AG04450 (cell line): ENCODE results near the gene SLC27A4. TPM values are rescaled to one million over a fixed set of nuclear protein-coding genes. Genes with fewer than 3 reads are reported as not detected.

Source experiments
- CTCF ChIA-PET: fragments of 300-600, 350-600 bp; formaldehyde crosslinking; extraction: SDS; loops from one replicate; lab custom pipeline; 2022; ENCODE audit warnings: antibody characterized with exemption, inconsistent platforms; lab: Charles Lee
- POLR2A ChIA-PET: fragments of 350-600 bp; formaldehyde crosslinking; extraction: SDS; loops from one replicate; lab custom pipeline; 2021; ENCODE audit warnings: antibody characterized with exemption, inconsistent platforms; lab: Yijun Ruan, JAX
- DNase-seq: peaks from one replicate; pipeline ENCODE4 v3.0.0-alpha.2; 2011; ENCODE audit warnings: low read depth, low spot score
- H3K27ac ChIP-seq: one replicate; pipeline ENCODE4 v1.5.1; 2012; ENCODE audit warnings: low read depth, low read length, control low read depth
- H3K27me3 ChIP-seq: one replicate; pipeline ENCODE4 v1.6.0; 2012; ENCODE audit warnings: low read length; ENCODE audit not compliant: control insufficient read depth, insufficient read depth
- H3K4me3 ChIP-seq: 2 replicates; pipeline ENCODE4 v1.5.1; 2011; ENCODE audit warnings: mild to moderate bottlenecking, low read depth, low read length, control low read depth
- H3K9me3 ChIP-seq: 2 replicates; pipeline ENCODE4 v1.5.1; 2012; ENCODE audit warnings: low read length; ENCODE audit not compliant: control insufficient read depth, insufficient read depth
- CTCF ChIP-seq: IDR thresholded peaks from 2 replicates; pipeline ENCODE4 v1.5.1; 2011; ENCODE audit warnings: low read depth, low read length, control low read depth, inconsistent platforms
- polyA plus RNA-seq: library from polyadenylated mRNA; depleted of rRNA; stranded (reverse); fragments of >200 nt; gene quantifications from 2 replicates; pipeline ENCODE4 v1.2.3, GENCODE V29; 2011

SLC27A4 gene
- polyA plus RNA-seq, 1 experiment, result 7.7 TPM

- ChIA-PET POLR2A (no interaction called here), CTCF (interaction anchor here (1.6 kb wide), 1 partner anchor 56 kb away, joined by 4 read pairs; no protein-coding TSS in a partner anchor)
- no peak overlapping the region for H3K27ac ChIP-seq
- no peaks in the 10 kb centered on the region for H3K27me3 ChIP-seq
- TF ChIP-seq CTCF, result no peak
- H3K9me3 ChIP-seq, result no peaks in the 10 kb centered on the region
- DNase-seq, result no peak
- no peak overlapping the region for H3K4me3 ChIP-seq
Observed at GRCh38 chr9:128383007-128383753, 42.9 kb downstream of the SLC27A4 start.

GRCh38 chr9:128383791-128384190 lies 43.5 kb downstream of the SLC27A4 start:
- POLR2A ChIA-PET, result no interaction called here
- no peak for TF ChIP-seq CTCF

DNA sequence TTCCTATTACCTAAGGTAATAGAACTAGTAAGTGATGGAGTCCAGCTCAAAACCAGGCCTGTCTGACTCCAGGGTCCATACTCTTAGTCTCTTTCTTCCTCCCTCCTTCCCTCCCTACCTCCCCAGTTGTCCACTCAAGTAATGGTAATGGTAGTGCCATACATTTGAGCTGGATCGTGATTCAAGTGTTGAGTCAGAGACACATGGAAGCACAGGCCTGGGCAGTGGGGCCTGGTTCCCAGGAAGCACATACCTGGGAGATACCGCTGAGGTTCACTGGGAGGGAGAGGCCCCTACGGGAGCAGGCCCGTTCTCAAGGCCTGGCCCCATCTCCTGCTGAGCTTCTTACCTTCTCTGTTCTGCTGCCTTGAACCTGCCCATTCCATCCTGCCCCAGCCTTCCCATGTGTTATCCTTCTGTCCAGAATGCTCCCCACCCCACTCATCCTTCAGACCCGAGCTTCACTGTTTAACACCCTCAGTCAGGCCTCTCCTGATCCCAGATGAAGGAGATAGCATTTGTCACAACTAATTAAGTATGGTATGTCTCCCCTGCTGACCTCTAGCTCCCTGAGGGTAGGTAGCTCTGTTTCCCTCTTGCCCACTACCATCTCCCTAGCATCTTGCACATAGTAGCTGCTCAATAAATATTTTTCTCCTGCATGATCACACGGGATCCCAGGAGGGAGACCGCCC lies 44.6 kb downstream of the SLC27A4 start:
- Histone ChIP-seq H3K27me3 (no peaks in the 10 kb centered on the region), H3K9me3 (no peaks in the 10 kb centered on the region), H3K27ac (no peak overlapping the region), H3K4me3 (no peak overlapping the region)
- TF ChIP-seq CTCF, result no peak
- DNase-seq, result no peak
- POLR2A ChIA-PET, result no interaction called here
- CTCF ChIA-PET, result interaction anchor here (0.8 to 1.8 kb wide), 4 partner anchors 23 to 54 kb away, joined by 3 to 4 read pairs (median 4); partner anchors contain the start of gene CERCAM

More at GRCh38 chr9:128383791-128384190, 43.5 kb downstream of the SLC27A4 start:
- DNase-seq, result no peak
- H3K27me3 ChIP-seq, result no peaks in the 10 kb centered on the region
- no peak overlapping the region for H3K4me3 ChIP-seq
- H3K27ac ChIP-seq, result no peak overlapping the region
- CTCF ChIA-PET, result interaction anchor here (1.6 to 1.8 kb wide), 2 partner anchors 21 to 55 kb away, joined by 4 read pairs; no protein-coding TSS in a partner anchor
- H3K9me3 ChIP-seq, result no peaks in the 10 kb centered on the region

- H3K9me3 ChIP-seq, result no peaks in the 10 kb centered on the region
- POLR2A ChIA-PET, result no interaction called here
- CTCF ChIA-PET, result interaction anchor here (0.8 to 1.8 kb wide), 2 partner anchors 23 to 34 kb away, joined by 3 to 4 read pairs; no protein-coding TSS in a partner anchor
- no peak for DNase-seq
- no peak overlapping the region for H3K27ac ChIP-seq
- H3K27me3 ChIP-seq, result no peaks in the 10 kb centered on the region
- TF ChIP-seq CTCF, result no peak
- H3K4me3 ChIP-seq, result no peak overlapping the region
Observed at GRCh38 chr9:128385496-128386460, 45.5 kb downstream of the SLC27A4 start.
